Measurements from ENCODE around the gene SPIRE1. TPM values are rescaled to one million over a fixed set of nuclear protein-coding genes. Genes with fewer than 3 reads are reported as not detected.

Gene SPIRE1
- total and polyA plus RNA-seq, 7 donors = 15.5 to 82.3 (median 39.6) TPM

DNA sequence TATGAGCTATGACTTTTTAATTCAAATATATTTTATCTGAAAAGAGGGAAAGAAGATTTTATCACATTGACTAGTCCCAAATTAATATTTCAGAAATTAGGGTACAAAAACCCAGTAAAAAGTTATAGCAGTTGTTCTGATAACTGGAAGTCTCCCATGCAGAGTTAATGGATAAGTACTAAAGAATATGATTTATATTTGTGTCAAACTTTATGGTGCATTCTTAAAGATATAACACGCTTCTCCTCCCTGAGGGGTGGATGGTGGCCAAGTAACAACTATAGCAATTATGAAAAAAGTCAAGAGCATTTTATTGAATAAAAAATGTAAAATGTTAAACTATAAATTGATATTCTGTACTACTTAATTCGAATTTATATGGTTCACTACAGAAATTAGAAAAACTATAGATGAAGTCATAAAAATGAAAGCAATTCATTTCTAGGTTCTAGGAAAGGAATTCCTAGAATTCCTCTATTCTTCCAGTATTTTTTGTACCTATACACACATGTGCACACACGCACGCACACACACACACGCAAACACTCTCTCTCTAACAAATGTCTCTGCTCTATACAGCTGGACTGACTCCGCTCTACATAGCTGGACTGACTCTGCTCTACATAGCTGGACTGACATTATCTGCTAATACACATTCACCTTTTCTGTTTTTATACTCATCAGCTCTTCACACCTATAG lies 138.9 kb downstream of the SPIRE1 start:
- Histone ChIP-seq H3K36me3 (ENCODE audit: insufficient read depth in 1 of 2, low read depth in 1 of 2) (no peaks in the 10 kb centered on the region), H3K4me1 (peaks cover 13% of the 10 kb centered on the region), H3K27me3 (ENCODE audit: insufficient read depth in 3 of 3, low read length in 2 of 3) (no peaks in the 10 kb centered on the region), H3K9me3 (no peaks in the 10 kb centered on the region), H3K27ac (no peak overlapping the region), H3K4me3 (no peak overlapping the region)
- ATAC-seq (no peak), DNase-seq (no peak)
- intact Hi-C loops (cut with DNase I) = no loop called here
- TF ChIP-seq, protein P1, sequence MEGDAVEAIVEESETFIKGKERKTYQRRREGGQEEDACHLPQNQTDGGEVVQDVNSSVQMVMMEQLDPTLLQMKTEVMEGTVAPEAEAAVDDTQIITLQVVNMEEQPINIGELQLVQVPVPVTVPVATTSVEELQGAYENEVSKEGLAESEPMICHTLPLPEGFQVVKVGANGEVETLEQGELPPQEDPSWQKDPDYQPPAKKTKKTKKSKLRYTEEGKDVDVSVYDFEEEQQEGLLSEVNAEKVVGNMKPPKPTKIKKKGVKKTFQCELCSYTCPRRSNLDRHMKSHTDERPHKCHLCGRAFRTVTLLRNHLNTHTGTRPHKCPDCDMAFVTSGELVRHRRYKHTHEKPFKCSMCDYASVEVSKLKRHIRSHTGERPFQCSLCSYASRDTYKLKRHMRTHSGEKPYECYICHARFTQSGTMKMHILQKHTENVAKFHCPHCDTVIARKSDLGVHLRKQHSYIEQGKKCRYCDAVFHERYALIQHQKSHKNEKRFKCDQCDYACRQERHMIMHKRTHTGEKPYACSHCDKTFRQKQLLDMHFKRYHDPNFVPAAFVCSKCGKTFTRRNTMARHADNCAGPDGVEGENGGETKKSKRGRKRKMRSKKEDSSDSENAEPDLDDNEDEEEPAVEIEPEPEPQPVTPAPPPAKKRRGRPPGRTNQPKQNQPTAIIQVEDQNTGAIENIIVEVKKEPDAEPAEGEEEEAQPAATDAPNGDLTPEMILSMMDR (IDR thresholded peaks at IDR 0.05) = no peak
- 87 to 97% (median 94%) methylated on average over 6 of the region's 6 CpGs for WGBS, 3 donors

DNA sequence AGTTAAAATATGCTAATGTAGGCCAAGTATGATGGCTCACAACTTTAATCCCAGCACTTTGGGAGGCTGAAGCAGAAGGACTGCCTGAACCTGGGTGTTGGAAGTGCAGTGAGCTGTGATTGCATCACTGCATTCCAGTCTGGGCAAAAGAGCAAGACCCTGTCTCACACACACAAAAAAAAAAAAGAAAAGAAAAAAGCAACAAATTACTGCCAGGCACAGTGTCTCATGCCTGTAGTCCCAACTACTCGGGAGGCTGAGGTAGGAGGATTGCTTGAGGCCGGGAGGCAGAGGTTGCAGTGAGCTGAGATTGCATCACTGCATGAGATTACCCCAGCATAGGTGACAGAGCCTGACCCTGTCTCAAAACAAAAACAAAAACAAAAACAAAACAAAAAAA lies 139.6 kb downstream of the SPIRE1 start:
- intact Hi-C loops (cut with DNase I) = no loop called here
- H3K4me1 ChIP-seq = peaks cover 13% of the 10 kb centered on the region
- ATAC-seq (no peak), DNase-seq (no peak)
- TF ChIP-seq, protein P1 (IDR thresholded peaks at IDR 0.05) = no peak
- H3K36me3 ChIP-seq (ENCODE audit: insufficient read depth in 1 of 2, low read depth in 1 of 2) = no peaks in the 10 kb centered on the region
- no peaks in the 10 kb centered on the region for H3K27me3 ChIP-seq (ENCODE audit: insufficient read depth in 3 of 3, low read length in 2 of 3)
- no peak overlapping the region for H3K4me3 ChIP-seq
- no peaks in the 10 kb centered on the region for H3K9me3 ChIP-seq
- 92 to 98% (median 98%) methylated on average over 2 of the region's 2 CpGs for WGBS, 3 donors
- no peak overlapping the region for H3K27ac ChIP-seq

DNA sequence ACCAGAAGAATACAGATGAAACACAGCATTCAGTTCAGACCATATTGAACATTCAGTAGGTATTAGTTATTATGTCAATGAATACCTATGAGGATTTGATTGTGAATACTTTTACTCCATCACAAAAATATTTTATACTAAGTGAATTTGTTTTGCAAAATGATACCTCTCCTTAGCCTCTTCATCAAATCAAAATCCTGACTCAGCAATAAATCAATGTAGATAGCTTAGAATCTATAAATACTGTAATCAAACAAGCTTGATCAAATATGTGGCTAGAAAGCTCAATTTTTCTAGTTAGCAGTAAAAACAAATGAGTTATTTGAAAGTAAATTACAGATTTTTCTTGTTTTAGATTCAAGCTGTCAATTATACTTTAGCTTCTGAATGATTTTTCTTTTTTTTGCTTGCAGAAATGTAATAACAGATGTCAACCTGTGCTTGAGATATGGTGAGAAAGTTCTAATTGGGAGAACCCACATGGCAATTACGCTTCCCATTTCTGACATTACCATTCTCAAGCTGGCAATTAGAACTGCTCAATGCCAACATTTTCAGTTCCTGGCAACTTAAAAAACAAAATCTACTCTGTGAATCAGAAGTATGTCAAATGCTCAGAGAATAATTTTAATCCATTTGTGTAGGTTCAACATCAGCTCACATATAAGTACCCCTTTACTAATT lies 140.6 kb downstream of the SPIRE1 start:
- peaks cover 13% of the 10 kb centered on the region for H3K4me1 ChIP-seq
- ATAC-seq (no peak), DNase-seq (no peak)
- intact Hi-C loops (cut with DNase I) = no loop called here
- TF ChIP-seq, protein P1 (IDR thresholded peaks at IDR 0.05) = no peak
- no peaks in the 10 kb centered on the region for H3K27me3 ChIP-seq (ENCODE audit: insufficient read depth in 3 of 3, low read length in 2 of 3)
- no peak overlapping the region for H3K27ac ChIP-seq
- peaks cover 0 to 2% of the 10 kb centered on the region in 2 donors for H3K36me3 ChIP-seq (ENCODE audit: insufficient read depth in 1 of 2, low read depth in 1 of 2)
- WGBS, 3 donors = 88 to 96% (median 95%) methylated on average over 1 of the region's 1 CpG
- H3K4me3 ChIP-seq = no peak overlapping the region
- H3K9me3 ChIP-seq = no peaks in the 10 kb centered on the region

DNA sequence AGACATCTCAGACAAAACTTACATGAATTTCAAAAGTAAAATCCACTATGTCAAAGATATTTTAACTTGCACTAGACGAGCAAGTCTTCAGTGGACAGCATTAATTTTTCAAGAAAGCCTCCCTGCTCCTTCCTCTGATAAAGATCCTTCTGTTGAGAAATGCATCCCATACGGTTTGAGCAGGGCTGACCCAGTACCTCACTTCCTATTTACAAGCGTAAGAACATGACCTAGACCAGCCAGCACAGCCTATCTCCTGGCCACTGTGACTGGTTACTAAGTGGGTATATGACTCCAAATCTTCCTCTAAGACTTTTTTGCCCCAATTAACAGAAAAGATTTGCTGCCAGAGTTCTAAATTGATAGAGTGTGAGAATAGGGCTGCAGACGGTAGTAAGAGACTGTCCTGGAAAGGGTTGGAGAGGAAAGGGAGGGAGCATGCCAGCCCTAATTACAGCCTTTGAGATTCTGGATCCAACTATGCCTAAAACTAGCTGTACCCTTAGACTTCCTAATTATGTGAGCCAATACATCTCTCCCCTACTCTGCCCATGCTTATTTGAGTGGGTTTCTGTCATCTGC lies 141.8 kb downstream of the SPIRE1 start:
- peaks cover 0 to 13% of the 10 kb centered on the region in 2 donors for H3K36me3 ChIP-seq (ENCODE audit: insufficient read depth in 1 of 2, low read depth in 1 of 2)
- no peak for DNase-seq
- no peaks in the 10 kb centered on the region for H3K27me3 ChIP-seq (ENCODE audit: insufficient read depth in 3 of 3, low read length in 2 of 3)
- TF ChIP-seq, protein P1 (IDR thresholded peaks at IDR 0.05) = no peak
- no peak overlapping the region for H3K27ac ChIP-seq
- intact Hi-C loops (cut with DNase I) = no loop called here
- H3K9me3 ChIP-seq = no peaks in the 10 kb centered on the region
- H3K4me3 ChIP-seq = no peak overlapping the region
- peaks cover 13% of the 10 kb centered on the region for H3K4me1 ChIP-seq
- WGBS, 3 donors = 44 to 59% (median 55%) methylated on average over 4 of the region's 4 CpGs
- no peak for ATAC-seq
